NCI-H345 treated with DMSO at 0.1 percent for 48 hours (cell line): ENCODE data around the gene MYBBP1A.
"Not testable (repeated sequence)": the region's sequence is repeated elsewhere in the genome, so short reads cannot be mapped to it uniquely, and the experiment has no call there.

ENCODE experiments used
- DNase-seq: peaks from one replicate; lab custom pipeline; 2025; ENCODE audit not compliant: unreplicated experiment; lab: John Stamatoyannopoulos, UW

Gene MYBBP1A, protein sequence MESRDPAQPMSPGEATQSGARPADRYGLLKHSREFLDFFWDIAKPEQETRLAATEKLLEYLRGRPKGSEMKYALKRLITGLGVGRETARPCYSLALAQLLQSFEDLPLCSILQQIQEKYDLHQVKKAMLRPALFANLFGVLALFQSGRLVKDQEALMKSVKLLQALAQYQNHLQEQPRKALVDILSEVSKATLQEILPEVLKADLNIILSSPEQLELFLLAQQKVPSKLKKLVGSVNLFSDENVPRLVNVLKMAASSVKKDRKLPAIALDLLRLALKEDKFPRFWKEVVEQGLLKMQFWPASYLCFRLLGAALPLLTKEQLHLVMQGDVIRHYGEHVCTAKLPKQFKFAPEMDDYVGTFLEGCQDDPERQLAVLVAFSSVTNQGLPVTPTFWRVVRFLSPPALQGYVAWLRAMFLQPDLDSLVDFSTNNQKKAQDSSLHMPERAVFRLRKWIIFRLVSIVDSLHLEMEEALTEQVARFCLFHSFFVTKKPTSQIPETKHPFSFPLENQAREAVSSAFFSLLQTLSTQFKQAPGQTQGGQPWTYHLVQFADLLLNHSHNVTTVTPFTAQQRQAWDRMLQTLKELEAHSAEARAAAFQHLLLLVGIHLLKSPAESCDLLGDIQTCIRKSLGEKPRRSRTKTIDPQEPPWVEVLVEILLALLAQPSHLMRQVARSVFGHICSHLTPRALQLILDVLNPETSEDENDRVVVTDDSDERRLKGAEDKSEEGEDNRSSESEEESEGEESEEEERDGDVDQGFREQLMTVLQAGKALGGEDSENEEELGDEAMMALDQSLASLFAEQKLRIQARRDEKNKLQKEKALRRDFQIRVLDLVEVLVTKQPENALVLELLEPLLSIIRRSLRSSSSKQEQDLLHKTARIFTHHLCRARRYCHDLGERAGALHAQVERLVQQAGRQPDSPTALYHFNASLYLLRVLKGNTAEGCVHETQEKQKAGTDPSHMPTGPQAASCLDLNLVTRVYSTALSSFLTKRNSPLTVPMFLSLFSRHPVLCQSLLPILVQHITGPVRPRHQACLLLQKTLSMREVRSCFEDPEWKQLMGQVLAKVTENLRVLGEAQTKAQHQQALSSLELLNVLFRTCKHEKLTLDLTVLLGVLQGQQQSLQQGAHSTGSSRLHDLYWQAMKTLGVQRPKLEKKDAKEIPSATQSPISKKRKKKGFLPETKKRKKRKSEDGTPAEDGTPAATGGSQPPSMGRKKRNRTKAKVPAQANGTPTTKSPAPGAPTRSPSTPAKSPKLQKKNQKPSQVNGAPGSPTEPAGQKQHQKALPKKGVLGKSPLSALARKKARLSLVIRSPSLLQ (N-terminal part only)

DNA sequence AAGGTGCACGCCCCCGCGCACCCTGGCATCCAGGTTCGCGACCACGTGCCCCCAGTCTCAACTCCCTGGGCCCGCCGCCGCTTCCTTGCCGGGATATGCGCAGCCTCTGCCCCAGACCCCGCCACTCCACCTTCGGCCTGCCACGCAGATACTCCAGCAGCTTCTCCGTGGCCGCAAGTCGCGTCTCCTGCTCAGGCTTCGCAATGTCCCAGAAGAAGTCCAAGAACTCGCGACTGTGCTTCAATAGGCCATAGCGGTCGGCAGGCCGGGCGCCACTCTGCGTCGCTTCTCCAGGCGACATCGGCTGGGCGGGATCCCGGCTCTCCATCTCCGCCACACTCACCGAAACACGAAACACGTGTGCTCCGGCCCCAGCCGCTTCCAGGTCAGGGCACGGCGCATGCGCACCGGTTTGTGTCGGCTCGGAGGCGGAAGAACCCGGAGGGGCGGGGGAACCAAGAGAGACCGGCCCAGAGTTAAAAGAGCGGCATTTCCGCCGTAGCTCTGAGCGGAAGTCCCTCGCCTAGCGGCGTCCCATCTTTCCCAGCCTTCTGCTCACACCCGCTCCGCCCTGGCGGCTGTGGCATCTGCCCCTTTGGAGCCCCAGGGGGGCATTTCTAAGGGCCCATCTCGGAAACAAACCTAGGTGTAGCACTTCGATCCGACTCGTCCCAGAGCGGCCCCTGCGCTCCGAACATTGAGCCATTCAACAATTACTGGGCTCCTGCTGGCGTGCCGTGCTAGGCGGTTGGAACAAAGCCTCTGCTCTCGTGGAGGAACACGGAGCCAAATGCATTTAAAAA is at the start of gene MYBBP1A:
Gene MYBBP1A, minus strand, starts transcription at position 388 of the 803 bp plus-strand sequence. Its CDS starts 60 bp downstream, at position 328.
- DNase-seq, result peak; percentile 85

DNA sequence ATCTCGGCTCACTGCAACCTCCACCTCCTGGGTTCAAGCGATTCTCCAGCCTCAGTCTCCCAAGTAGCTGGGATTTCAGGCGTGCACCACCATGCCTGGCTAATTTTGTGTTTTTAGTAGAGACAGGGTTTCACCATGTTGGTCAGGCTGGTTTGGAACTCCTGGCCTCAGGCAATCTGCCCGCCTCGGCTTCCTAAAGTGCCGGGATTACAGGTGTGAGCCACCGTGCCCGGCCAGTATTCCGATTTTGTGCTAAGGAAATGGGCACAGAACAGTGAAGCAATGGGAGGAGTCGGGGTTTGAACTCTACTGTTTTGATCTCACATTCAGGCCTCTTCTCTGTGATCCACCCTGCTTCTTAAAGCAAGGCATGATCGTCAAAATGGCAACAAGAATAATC is 49.6 kb upstream of the MYBBP1A start:
- DNase-seq, result not testable (repeated sequence)

DNA sequence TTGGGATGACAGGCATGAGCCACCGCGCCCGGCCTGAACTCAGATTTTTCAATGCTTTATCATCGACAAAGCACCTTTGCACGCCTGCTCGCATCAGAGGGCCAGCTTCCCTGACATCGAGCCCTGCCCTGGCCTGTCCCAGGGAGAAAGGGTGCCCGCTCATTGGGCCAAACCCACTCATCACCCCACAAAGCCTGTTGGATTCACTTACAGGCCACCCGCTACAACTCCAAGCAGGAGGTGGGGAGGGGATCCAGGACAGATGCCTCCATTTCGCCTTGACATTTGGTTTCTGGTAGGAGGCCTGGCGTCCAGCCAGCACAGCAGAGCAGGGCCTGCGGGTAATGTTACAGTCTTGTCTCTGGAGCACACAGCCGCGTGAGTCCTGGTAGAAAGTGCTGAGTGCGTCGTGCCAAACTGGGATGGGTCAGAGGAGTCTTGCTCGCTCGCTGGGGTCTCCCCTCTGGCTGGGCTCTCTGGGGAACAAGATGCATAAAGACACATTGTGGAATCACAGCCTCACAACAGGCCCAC is 49.0 kb upstream of the MYBBP1A start:
- DNase-seq, result peak; percentile 41

DNA sequence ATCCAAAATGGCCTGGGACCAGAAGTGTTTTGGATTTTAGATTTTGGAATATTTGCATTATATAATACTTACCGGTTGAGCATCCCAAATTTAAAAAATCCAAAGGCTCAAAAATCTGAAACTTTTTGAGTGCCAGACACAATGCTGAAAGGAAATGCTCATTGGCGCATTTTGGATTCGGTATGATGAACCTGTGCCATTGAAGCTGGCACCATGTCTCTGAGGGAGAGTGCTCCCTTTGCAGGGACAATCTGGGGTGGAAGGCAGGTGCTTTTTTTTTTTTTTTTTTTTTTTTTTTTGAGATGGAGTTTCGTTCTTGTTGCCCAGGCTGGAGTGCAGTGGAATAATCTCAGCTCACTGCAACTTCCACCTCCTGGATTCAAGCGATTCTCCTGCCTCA is 46.9 kb upstream of the MYBBP1A start:
- no peak for DNase-seq

DNA sequence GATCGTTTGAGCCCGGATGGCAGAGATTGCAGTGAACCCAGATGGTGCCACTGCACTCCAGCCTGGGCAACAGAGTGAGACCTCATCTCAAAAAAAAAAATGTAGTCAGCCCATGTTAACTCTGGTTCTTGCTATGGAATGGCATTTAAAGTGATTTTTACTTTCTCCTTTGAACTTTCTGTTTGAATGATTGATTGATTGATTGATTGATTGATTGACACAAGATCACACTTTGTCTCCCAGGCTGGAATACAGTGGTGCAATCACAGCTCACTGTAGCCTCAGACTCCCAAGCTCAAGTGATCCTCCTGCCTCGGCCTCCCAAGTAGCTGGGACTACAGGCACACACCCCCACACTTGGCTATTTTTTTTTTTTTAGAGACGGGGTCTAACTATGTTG is 46.1 kb upstream of the MYBBP1A start:
- DNase-seq, result no peak

DNA sequence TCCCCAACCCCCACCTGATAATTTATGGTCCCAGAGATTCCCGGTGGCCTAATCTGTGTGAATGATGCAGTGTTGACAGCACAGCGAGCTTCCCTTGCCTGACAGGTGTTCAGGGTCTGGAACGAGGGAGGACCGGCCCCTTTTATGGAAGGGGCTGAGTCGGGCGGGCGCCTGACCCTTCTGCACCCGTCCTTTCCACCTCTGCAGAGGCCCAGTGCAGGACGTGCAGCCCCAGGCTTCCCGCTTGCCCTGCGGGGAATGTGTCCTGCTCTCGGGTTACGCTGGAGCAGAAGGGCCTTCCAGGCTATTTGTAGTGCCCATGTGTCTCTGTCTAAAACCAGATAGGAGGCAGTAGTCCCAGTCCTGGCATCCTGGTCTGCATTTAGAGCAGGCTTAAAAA is 45.4 kb upstream of the MYBBP1A start:
- DNase-seq, result no peak

DNA sequence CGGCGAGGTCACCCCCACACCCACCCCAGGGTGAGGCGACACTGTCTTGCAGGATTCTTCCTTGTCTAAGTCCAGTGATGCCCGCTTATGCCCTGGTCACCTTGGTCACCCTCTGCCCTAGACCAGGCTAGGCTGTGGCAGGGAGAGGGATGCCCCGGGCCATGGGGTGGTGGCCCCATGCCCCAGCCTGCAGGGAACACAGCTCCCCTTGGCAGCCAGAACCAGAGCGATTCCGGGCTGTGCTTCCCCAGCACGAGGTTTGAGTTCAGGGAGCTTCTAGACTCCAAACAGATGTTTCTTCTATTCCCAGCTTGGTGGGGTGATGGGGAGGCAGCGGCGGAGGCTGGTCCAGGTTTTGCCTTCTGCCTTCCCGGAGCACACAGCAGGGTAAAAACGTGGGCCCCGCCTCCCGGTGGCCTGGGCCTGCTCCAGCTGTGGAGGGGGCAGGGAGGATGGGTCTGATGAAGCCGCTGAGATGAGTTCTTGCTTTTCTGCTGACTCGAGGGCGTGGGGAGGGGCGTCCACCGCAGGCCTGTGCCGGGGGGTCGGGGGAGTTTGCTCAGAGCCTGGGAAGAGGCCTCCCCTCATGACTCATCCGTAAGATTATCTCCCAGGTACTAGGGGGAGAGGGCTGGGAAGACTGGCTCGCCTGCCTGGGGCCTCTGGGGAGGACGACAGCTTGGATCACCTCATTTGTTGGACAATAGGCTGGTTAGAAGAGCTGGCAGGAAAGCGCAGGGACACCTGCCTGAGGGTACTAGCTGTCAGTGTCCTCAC is 44.5 kb upstream of the MYBBP1A start:
- peak; percentile 16 for DNase-seq

DNA sequence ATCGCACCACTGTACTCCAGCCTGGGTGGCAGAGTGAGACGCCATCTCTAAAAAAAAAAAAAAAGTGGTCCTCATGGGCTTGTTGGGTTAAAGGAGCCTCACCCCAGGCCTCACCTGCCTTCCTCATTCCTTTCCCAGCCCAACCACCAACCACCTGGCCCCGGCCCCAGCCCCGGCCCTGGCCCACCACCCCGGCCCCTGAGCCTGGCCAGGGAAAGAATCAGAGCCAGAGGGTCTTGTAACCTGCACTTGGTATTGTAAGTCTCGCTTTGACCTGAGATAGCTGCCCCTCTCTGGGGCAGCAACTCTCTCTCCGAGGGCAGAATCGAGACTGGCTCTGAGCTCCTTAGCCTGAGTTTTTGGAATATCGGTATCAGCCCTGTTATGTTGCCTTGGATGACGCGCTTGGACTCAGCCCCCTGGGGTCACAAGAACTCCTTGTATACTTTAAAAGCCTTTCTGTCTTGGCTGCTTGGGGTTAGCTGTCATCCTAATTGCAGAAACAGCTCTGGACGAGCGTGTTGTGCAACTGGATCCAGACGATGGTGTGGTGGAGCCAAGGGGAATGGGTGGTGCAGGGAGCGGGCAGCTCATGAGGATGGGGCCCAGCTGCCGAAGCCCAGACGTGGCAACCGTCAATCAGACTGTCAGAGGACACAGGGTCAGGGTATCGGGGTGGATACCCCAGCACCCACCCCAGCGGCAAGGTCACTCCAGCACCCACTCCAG is 43.8 kb upstream of the MYBBP1A start:
- no peak for DNase-seq

DNA sequence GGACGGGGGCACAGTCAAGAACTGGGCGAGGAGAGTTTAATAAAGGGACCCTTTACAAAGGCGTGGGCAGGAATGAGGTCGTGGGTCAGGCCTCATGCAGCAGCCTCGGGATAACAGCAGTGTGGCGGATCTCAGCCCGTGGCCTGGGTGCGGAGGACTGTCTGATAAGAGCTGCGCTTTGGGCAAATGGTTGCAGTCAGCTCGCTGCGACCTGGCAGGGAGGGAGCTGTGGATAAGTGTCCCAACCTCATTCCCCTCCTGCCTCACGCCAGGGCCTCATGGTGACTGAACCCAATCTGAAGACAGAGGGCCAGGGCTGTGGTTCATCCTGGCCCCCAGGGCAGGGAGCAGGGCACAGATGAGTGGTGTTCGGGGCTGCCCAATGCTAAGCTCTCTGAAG is 42.8 kb upstream of the MYBBP1A start:
- DNase-seq, result no peak

DNA sequence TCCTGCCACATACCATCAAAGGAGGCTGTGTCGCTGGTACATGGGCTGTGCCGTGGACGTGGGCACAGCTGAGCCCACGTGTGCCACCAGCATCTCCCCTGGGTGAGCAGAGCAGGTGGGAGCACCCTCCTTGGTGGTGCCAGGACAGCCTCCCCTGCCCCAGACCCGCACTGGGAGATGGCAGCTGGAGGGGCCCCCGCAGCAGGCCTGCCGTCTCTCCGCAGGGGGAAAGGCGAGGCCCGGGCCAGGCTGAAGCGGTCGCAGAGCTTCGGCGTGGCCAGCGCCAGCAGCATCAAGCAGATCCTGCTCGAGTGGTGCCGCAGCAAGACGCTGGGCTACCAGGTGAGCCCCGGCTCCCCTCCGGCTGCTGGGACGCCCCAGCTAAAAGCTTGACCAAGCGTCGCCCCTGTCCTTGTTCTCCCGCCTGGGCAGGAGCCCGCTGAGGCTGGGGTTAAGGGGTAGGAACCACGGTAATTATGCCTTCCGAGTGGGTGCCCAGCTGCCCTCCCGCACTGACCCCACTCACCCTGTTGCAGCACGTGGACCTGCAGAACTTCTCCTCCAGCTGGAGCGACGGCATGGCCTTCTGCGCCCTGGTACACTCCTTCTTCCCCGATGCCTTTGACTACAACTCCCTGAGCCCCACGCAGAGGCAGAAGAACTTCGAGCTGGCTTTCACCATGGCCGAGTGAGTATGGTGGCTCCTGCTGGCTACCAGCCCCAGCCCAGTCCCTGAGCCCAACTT is 41.6 kb upstream of the MYBBP1A start:
- no peak for DNase-seq

DNA sequence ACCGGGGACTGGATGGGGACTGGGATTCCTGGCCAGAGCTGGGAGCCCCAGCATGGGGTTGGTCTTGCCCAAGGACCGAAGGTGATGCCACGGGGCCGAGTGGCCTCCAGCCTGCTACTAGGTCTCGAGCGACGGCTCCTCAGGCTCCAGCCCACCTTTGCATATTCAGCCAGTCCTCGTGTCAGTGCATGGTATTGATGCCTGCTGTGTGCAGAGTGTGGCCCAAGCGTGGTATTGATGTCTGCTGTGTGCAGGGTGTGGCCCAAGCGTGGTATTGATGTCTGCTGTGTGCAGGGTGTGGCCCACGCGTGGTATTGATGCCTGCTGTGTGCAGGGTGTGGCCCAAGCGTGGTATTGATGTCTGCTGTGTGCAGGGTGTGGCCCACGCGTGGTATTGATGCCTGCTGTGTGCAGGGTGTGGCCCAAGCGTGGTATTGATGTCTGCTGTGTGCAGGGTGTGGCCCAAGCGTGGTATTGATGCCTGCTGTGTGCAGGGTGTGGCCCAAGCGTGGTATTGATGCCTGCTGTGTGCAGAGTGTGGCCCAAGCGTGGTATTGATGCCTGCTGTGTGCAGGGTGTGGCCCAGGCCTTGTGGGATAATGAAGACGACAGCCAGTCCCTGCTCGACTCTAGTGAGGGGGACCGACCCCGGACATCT is 40.6 kb upstream of the MYBBP1A start:
- not testable (repeated sequence) for DNase-seq

DNA sequence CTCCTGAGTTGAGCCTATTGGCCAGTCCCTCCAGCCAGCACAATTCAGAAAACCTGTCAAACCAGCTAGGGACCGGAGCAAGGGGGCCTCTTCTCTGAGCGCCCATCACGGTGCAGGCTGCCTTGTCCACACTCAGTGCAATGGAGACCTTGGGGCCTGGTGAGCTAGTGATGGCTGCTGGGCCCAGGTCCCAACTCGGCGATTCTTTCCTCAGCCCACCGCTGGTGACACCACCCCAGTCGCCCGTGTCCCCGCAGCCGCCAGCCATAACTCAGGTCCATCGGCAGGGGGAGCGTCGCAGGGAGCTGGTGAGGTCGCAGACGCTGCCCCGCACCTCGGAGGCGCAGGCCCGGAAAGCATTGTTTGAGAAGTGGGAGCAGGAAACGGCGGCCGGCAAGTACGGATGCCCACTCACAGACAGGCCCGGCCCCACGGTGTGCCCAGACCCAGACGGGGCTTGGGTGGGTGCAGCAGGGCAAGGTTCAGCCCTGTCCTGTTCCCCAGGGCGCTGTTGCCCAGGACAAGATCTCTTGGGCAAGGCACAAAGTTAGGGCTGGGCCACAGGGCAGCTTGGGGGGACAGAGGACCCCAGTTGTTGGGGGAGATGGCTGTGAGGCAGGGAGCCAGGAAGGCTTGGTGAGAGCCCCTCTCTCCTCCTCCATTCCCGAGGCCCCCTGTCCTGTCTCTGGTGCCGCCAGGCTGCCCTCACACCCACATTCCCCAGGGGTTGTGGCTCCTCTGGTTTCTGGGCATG is 39.9 kb upstream of the MYBBP1A start:
- DNase-seq, result no peak

DNA sequence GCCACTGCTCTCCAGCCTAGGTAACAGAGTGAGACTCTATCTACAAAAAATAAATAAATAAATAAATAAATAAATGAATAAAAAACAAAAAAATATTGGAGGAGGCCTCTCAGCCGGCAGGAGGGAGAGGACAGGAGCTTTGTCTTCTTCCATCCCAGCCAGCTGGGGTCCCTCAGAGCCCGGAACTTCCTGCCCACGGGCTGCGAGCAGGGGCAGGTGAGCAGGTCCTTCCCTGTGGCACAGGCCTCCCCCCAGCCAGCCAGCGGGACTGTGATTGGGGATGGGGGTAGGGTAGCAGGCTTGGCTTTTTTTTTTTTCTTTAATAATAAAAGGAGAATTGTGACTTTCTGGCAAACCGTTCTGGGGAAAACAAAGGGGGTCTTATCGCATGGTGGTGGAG is 39.2 kb upstream of the MYBBP1A start:
- no peak for DNase-seq

DNA sequence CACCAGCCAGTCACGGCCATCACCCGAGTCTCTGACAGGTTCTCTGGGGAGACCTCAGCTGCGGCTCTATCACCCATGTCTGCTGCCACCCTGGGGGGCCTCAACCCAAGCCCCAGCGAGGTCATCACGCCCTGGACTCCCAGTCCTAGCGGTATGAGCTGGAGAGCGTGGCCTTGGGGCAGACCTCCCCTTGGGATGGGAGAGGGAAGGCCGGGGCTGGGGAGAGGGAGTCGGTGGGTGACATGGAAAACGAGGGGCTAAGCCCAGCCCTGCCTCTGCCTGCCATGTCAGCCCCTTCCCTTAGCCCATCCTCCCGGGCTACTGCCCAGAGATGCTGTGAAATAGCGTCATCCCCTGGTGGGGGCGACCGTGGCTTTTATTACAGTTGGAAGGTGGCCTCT is 37.8 kb upstream of the MYBBP1A start:
- no peak for DNase-seq

DNA sequence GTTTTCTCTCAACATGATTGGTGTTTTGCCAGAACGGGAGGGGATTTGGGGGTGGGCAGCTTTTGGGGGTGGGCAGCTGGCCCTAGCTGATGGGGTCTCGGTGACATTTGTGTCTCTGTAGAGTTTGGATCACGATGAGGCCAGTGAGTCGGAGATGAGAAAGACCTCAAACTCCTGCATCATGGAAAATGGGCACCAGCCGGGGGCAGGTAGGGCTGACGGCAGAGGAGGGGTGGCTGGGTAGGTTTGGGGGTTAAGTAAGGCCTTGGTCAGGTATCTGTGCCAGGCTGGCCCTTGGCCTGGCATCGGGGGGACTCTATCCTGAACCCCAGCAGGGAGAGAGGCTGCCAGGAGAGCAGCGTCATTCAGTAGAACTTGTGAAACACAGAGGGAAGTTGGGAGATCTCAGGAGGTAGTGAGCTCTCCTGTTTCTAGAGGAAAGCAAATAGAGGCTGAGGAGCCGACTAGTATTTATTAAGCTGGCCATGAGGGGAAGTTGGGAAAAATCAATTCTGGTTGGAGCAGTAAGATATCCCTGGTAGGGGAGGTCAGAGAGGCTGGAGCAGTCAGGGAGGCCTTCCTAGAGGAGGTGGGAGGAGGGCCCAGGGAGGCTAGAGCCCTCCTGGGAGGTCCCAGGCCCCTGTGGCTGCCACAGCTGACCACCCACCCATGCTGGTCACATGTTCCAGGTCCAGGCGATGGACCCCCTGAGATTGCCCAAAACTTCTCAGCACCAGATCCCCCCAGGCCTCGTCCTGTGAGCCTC is 37.2 kb upstream of the MYBBP1A start:
- no peak for DNase-seq

DNA sequence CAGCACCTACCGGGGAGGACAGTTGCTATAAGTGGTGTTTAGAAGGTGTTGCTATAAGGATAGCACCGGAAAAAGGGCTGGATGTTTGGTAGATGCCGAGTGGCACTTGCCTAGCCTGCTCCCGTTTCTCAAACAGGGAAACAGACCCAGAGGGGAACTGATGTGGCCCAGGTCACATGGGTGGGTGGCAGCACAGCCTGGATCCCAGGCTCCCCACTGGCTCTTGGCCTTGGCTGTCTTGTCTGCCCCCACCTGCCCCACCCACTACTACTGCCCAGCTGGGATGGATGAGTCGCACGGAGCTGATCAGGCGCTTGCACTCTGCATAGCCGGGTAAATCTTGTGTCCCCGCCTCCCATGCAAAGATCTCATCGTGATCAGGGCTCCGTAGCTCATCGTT is 36.3 kb upstream of the MYBBP1A start:
- no peak for DNase-seq
